IMR-90 (cell line): ENCODE results near the gene DCST2. TPM values are rescaled to one million over a fixed set of nuclear protein-coding genes. Genes with fewer than 3 reads are reported as not detected.

Source experiments
- ATAC-seq: fragments of 200-7000 bp; cut with Tn5 transposase; 2 replicates; pipeline ENCODE4 v1.9.1; 2020; ENCODE audit warnings: low read depth, mild to moderate bottlenecking, moderate library complexity
- BruUV-seq: library from RNA; stranded (reverse); fragments of 400-500 nt; replicated peaks from 2 replicates; lab custom pipeline; 2021; lab: Mats Ljungman, UMichigan
- CTCF ChIA-PET: fragments of 300-600 bp; formaldehyde crosslinking; extraction: SDS; loops from one replicate; lab custom pipeline; 2021; ENCODE audit warnings: antibody characterized with exemption; lab: Yijun Ruan, JAX
- POLR2A ChIA-PET: fragments of 300-600 bp; sonication (Branson Sonifier 250); formaldehyde crosslinking; loops from one replicate; lab custom pipeline; 2022; ENCODE audit warnings: antibody characterized with exemption; ENCODE audit not compliant: unreplicated experiment; lab: Charles Lee
- DNase-seq: peaks from one replicate; pipeline ENCODE4 v3.0.0; 2013
- H2AFZ ChIP-seq: replicated peaks from 2 replicates; pipeline ENCODE3; 2013; ENCODE audit warnings: low read length, mild to moderate bottlenecking; ENCODE audit not compliant: poor library complexity
- H2AK5ac ChIP-seq: 2 replicates; pipeline ENCODE4 v1.6.1; 2013; ENCODE audit warnings: low read depth, low read length, inconsistent platforms
- H2AK9ac ChIP-seq: replicated peaks from 2 replicates; pipeline ENCODE3; 2013; ENCODE audit warnings: mild to moderate bottlenecking, low read depth, low read length, moderate library complexity; ENCODE audit not compliant: poor library complexity
- H2BK120ac ChIP-seq: 2 replicates; pipeline ENCODE4 v1.6.1; 2013; ENCODE audit warnings: low read depth, low read length, inconsistent platforms
- H2BK15ac ChIP-seq: 3 replicates; pipeline ENCODE4 v1.6.1; 2013; ENCODE audit warnings: low read depth, low read length, inconsistent platforms
- H2BK20ac ChIP-seq: 2 replicates; pipeline ENCODE4 v1.6.1; 2013; ENCODE audit warnings: low read depth, mild to moderate bottlenecking, inconsistent platforms, low read length, moderate library complexity
- H2BK5ac ChIP-seq: 2 replicates; pipeline ENCODE4 v1.6.1; 2013; ENCODE audit warnings: mild to moderate bottlenecking, low read depth, low read length, inconsistent platforms; ENCODE audit not compliant: poor library complexity, severe bottlenecking
- H3K14ac ChIP-seq: replicated peaks from 2 replicates; pipeline ENCODE4 v1.6.1; 2013; ENCODE audit warnings: low read depth, low read length, inconsistent platforms
- H3K18ac ChIP-seq: 2 replicates; pipeline ENCODE4 v1.6.1; 2013; ENCODE audit warnings: low read depth, low read length, control low read depth
- H3K23ac ChIP-seq: 2 replicates; pipeline ENCODE4 v1.6.1; 2013; ENCODE audit warnings: low read depth, low read length, inconsistent platforms
- H3K27ac ChIP-seq: 2 replicates; pipeline ENCODE4 v1.5.1; 2013; ENCODE audit warnings: mild to moderate bottlenecking, control low read depth, low read length; ENCODE audit not compliant: insufficient read depth
- H3K27me3 ChIP-seq: 2 replicates; pipeline ENCODE4 v1.6.1; 2013; ENCODE audit warnings: low read length; ENCODE audit not compliant: control insufficient read depth, insufficient read depth
- H3K36me3 ChIP-seq: 2 replicates; pipeline ENCODE4 v1.6.1; 2013; ENCODE audit warnings: low read length, mixed read lengths; ENCODE audit not compliant: control insufficient read depth, insufficient read depth
- H3K4ac ChIP-seq: 2 replicates; pipeline ENCODE4 v1.6.1; 2013; ENCODE audit warnings: low read depth, low read length, inconsistent platforms
- H3K4me1 ChIP-seq: 2 replicates; pipeline ENCODE4 v1.6.1; 2013; ENCODE audit warnings: low read length, mixed read lengths; ENCODE audit not compliant: control insufficient read depth, insufficient read depth
- H3K4me2 ChIP-seq: 2 replicates; pipeline ENCODE4 v1.6.1; 2013; ENCODE audit warnings: low read depth, mild to moderate bottlenecking, control low read depth, low read length, moderate library complexity
- H3K4me3 ChIP-seq: 2 replicates; pipeline ENCODE4 v1.5.1; 2013; ENCODE audit warnings: low read depth, mild to moderate bottlenecking, control low read depth, low read length, moderate library complexity; ENCODE audit not compliant: insufficient read depth
- H3K56ac ChIP-seq: 2 replicates; pipeline ENCODE4 v1.6.1; 2013; ENCODE audit warnings: low read length, inconsistent platforms; ENCODE audit not compliant: insufficient read depth; ENCODE audit errors: extremely low read depth
- H3K79me1 ChIP-seq, 2 experiments: 2 replicates each; pipeline ENCODE4 v1.6.1; 2013; ENCODE audit warnings: low read length in 2 of 2, inconsistent platforms in 1 of 2, low read depth in 1 of 2
- H3K9ac ChIP-seq: 2 replicates; pipeline ENCODE4 v1.6.1; 2013; ENCODE audit warnings: low read depth, low read length, control low read depth
- H3K9me1 ChIP-seq: 2 replicates; pipeline ENCODE4 v1.6.1; 2013; ENCODE audit warnings: low read length, inconsistent platforms; ENCODE audit not compliant: insufficient read depth
- H3K9me3 ChIP-seq: 2 replicates; pipeline ENCODE4 v1.6.1; 2013; ENCODE audit warnings: low read length; ENCODE audit not compliant: control insufficient read depth, insufficient read depth
- H4K20me1 ChIP-seq: 2 replicates; pipeline ENCODE4 v1.6.1; 2013; ENCODE audit warnings: low read length, inconsistent platforms; ENCODE audit not compliant: insufficient read depth
- H4K5ac ChIP-seq: 2 replicates; pipeline ENCODE4 v1.6.1; 2013; ENCODE audit warnings: mild to moderate bottlenecking, low read depth, low read length, control low read depth
- H4K8ac ChIP-seq, 2 experiments: 2 replicates each; pipeline ENCODE4 v1.6.1; 2013; ENCODE audit warnings: low read depth in 2 of 2, low read length in 2 of 2, control low read depth in 1 of 2, inconsistent platforms in 1 of 2
- H4K91ac ChIP-seq: 2 replicates; pipeline ENCODE4 v1.6.1; 2013; ENCODE audit warnings: low read depth, low read length, inconsistent platforms; ENCODE audit not compliant: insufficient read depth
- CEBPB ChIP-seq: IDR thresholded peaks from 2 replicates; pipeline ENCODE4 v1.6.1; 2012; ENCODE audit warnings: low read depth, low read length, improper control_type of control experiment
- FOS ChIP-seq: fragments of 150-350 bp; IDR thresholded peaks from 2 replicates; pipeline ENCODE4 v1.6.1; 2016; ENCODE audit warnings: low read depth, low read length
- MAFK ChIP-seq: IDR thresholded peaks from 2 replicates; pipeline ENCODE4 v1.6.1; 2012; ENCODE audit warnings: low read depth, low read length, improper control_type of control experiment
- RAD21 ChIP-seq: IDR thresholded peaks from 2 replicates; pipeline ENCODE4 v1.6.1; 2012; ENCODE audit warnings: low read length, improper control_type of control experiment
- RFX5 ChIP-seq: IDR thresholded peaks from 2 replicates; pipeline ENCODE4 v1.8.0; 2012; ENCODE audit warnings: low read depth, mild to moderate bottlenecking, low read length, moderate library complexity
- WGBS, 2 experiments: methylation state at CpG; one replicate each; pipeline versions ENCODE4 v1.1.5 to v1.1.7; 2013; ENCODE audit warnings: missing lambda C conversion rate in 2 of 2; ENCODE audit not compliant: insufficient read length in 1 of 2; ENCODE audit errors: extremely low coverage in 2 of 2; 5-methylcytosine and 5-hydroxymethylcytosine counted together
- dilution Hi-C: fragments of 300-500 bp; cut with HindIII; formaldehyde crosslinking; loops from one replicate; pipeline ENCODE4 v1.14.3; 2018; ENCODE audit warnings: low sequenced_read_pairs; ENCODE audit not compliant: unreplicated experiment
- in situ Hi-C: fragments of 300-500 bp; cut with MboI; formaldehyde crosslinking; loops from 3 replicates; pipeline ENCODE4 v1.14.3; 2019; ENCODE audit warnings: low sequenced_read_pairs, inconsistent platforms, mixed read lengths
- intact Hi-C: fragments of 100-400 bp; cut with micrococcal nuclease; formaldehyde crosslinking; loops from 2 replicates; pipeline ENCODE4 v1.10.0; 2022
- polyA plus RNA-seq, 3 experiments: library from polyadenylated mRNA; depleted of rRNA; stranded (reverse); fragments of >200 nt; gene quantifications; 2 replicates each; pipeline ENCODE4 v1.2.3, GENCODE V29; 2012; ENCODE audit warnings: low replicate concordance in 1 of 3
- total RNA-seq: library from RNA; depleted of rRNA; stranded (reverse); fragments of >200 nt; gene quantifications from 2 replicates; pipeline ENCODE4 v1.2.3, GENCODE V29; 2012

Gene DCST2
- total and polyA plus RNA-seq, 2 of the 4 experiments (the other 2 are of a cell fraction) = 0.14 TPM; not detected in 1

DNA sequence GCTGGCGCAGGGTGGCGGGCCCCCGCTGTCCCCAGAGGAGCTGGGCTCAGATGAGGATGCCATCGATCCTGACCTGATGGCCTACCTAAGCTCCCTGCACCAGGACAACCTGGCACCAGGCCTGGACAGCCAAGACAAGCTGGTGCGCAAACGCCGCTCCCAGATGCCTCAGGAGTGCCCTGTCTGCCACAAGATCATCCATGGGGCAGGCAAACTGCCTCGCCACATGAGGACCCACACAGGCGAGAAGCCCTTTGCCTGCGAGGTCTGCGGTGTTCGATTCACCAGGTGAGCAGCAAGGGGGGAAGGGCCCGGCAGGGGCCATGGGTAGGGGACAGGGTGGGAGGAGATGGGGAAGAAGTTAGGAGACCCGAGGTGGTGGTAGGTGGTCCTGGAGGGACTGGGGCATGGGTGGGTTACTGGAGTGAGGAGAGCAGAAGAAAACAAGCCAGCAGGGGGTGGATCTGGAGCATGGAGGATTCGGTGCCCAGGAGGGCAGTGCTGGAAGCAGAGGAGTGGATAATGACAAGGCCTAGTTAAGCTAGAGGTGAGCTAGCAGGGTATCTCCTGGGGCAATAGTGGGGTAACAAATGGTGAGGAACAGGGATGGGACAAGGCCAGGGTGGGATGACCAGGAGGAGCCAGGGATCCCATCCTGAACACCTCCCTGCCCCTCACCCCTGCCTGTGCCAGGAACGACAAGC, 17.9 kb downstream of the DCST2 start:
- Histone ChIP-seq H4K5ac (no peak overlapping the region), H3K4me1 (peaks cover 9% of the 10 kb centered on the region; the same call in 1 of the 2 replicates), H2AK9ac (no peak overlapping the region), H2AK5ac (no peak overlapping the region), H4K8ac (no peak overlapping the region), H4K20me1 (peaks cover 15% of the 10 kb centered on the region), H3K9me1 (peaks cover 2% of the 10 kb centered on the region; the same call in 1 of the 2 replicates), H3K23ac (no peak overlapping the region), H3K14ac (no peak overlapping the region), H3K9me3 (no peaks in the 10 kb centered on the region), H2BK120ac (no peak overlapping the region), H3K4me3 (no peak overlapping the region), H2BK5ac (no peak overlapping the region), H3K36me3 (peaks cover 22% of the 10 kb centered on the region), H3K27ac (no peak overlapping the region), H3K56ac (no peak overlapping the region), H3K9ac (no peak overlapping the region), H4K91ac (no peak overlapping the region), H2BK20ac (no peak overlapping the region), H2AFZ (no peak overlapping the region), H2BK15ac (no peak overlapping the region), H3K27me3 (no peaks in the 10 kb centered on the region), H3K79me1 (peaks cover 0 to 14% of the 10 kb centered on the region in 2 experiments; a peak in 1 of 4 replicates), H3K18ac (no peak overlapping the region), H3K4me2 (no peak overlapping the region), H3K4ac (no peak overlapping the region)
- TF ChIP-seq RFX5 = no peak
- TF ChIP-seq FOS = no peak
- TF ChIP-seq MAFK = no peak
- TF ChIP-seq CEBPB = no peak
- no peak for TF ChIP-seq RAD21
- no peak for ATAC-seq
- 94% methylated on average over 9 of the region's 16 CpGs; no CpG with 5 or more reads in 1 of the 2 experiments for WGBS, 2 experiments
- ChIA-PET POLR2A (interaction anchor here (0.6 kb wide), 1 partner anchor 457 kb away, joined by 13 read pairs; the partner anchor contains the start of gene UBE2Q1), CTCF (interaction anchor here (1.0 to 2.3 kb wide), 3 partner anchors 12 to 43 kb away, joined by 3 to 7 read pairs (median 4); no protein-coding TSS in a partner anchor)
- in situ Hi-C loops = no loop called here
- no peak for DNase-seq
- dilution Hi-C loops = no loop called here
- BruUV-seq = no TSS peak
- intact Hi-C loops = no loop called here
